Kidney (tissue), 14 donors: ENCODE results near the gene NRG3. TPM values are rescaled to one million over a fixed set of nuclear protein-coding genes. Genes with fewer than 3 reads are reported as not detected.

Source experiments
- DNase-seq, 5 donors: peaks; one replicate each; pipeline ENCODE4 v3.0.0-alpha.2; 2013 to 2020
- FAIRE-seq: peaks from 2 replicates; lab custom pipeline; 2012; peaks lifted over from hg19 to GRCh38; lab: Jason Lieb, UNC
- H3K27ac ChIP-seq, 2 donors: one replicate each; pipeline ENCODE4 v1.7.0; 2013; ENCODE audit warnings: low read depth in 2 of 2, low read length in 2 of 2, inconsistent platforms in 1 of 2
- H3K27me3 ChIP-seq: one replicate; pipeline ENCODE4 v1.7.1; 2013; ENCODE audit warnings: low read length, inconsistent platforms; ENCODE audit not compliant: control insufficient read depth, insufficient read depth
- H3K36me3 ChIP-seq, 3 donors: one replicate each; pipeline versions ENCODE4 v1.7.0 to v1.7.1; 2013; ENCODE audit warnings: low read length in 3 of 3, control low read depth in 1 of 3, inconsistent platforms in 1 of 3; ENCODE audit not compliant: insufficient read depth in 3 of 3, control insufficient read depth in 2 of 3
- H3K4me1 ChIP-seq, 3 donors: one replicate each; pipeline versions ENCODE4 v1.7.0 to v1.7.1; 2013; ENCODE audit warnings: low read length in 3 of 3, inconsistent platforms in 1 of 3, low read depth in 1 of 3; ENCODE audit not compliant: control insufficient read depth in 2 of 3, insufficient read depth in 2 of 3
- H3K4me3 ChIP-seq, 3 donors: one replicate each; pipeline versions ENCODE4 v1.7.0 to v1.8.1; 2013; ENCODE audit warnings: low read length in 3 of 3, control low read depth in 1 of 3, inconsistent platforms in 1 of 3
- H3K9ac ChIP-seq, 3 donors: one replicate each; pipeline versions ENCODE4 v1.7.0 to v1.7.1; 2013; ENCODE audit warnings: low read length in 3 of 3, control low read depth in 1 of 3, inconsistent platforms in 1 of 3
- H3K9me3 ChIP-seq, 3 donors: one replicate each; pipeline versions ENCODE4 v1.7.0 to v1.7.1; 2013; ENCODE audit warnings: low read length in 3 of 3, control low read depth in 1 of 3, inconsistent platforms in 1 of 3; ENCODE audit not compliant: control insufficient read depth in 2 of 3, insufficient read depth in 1 of 3
- intact Hi-C: fragments of 100-400 bp; cut with DNase I; formaldehyde crosslinking; loops from one replicate; pipeline ENCODE4 v1.11.1; 2022
- polyA plus RNA-seq: library from polyadenylated mRNA; stranded (reverse); fragments of 350-450 nt; fragmentation: Illumina TruSeq; extraction: RNeasy Lipid Tissue Mini Kit (QIAGEN cat#74804); gene quantifications from one replicate; pipeline ENCODE4 v1.2.3, GENCODE V29; 2014; ENCODE audit warnings: low read depth, low replicate concordance; ENCODE audit not compliant: insufficient read depth
- total RNA-seq: library from RNA; stranded (reverse); fragmentation: NEBNext Ultra II Directional; extraction: Animal tissue kit (Norgen Biotek cat#: 25700); gene quantifications from one replicate; pipeline ENCODE4 v1.2.1, GENCODE V29; 2021
- TF ChIP-seq, protein P1 (sequence below): IDR thresholded peaks from 3 replicates; pipeline ENCODE4 v1.5.1; 2012; ENCODE audit warnings: mild to moderate bottlenecking, moderate library complexity, borderline replicate concordance; ENCODE audit not compliant: insufficient read depth; ENCODE audit errors: extremely low read depth
- donor health status: control.
- donor health status: control.
- donor health status: control.
- donor health status: control.
- donor health status: control.
- donor health status: DM: yes; HTN: yes; CAD: no.
- donor health status: Normal renal cell carcinoma (clear cell type).

Gene NRG3
- total and polyA plus RNA-seq, 2 donors from 2014 or later = 0.62 to 5.4 TPM

DNA sequence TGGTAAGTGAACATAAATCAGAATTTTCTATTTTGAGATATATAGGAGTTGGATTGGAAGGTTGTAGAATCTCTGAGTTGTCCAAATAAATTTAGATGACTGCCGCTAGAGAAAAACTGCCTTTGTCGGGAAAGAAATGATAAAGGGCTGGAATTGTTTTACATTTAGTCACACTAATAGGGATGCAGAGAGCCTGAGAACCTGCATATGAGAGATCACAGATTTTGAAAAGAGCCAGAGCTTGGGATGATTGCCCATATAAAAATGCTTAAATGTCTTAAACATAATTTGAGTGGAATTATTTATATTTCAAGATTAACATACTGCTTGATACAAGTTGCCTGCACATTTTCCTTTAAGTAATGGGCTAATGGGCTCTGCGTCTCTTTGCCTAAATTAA lies 660.5 kb downstream of the NRG3 start:
- Histone ChIP-seq H3K4me1 (no peaks in the 10 kb centered on the region), H3K4me3 (no peak overlapping the region), H3K27ac (no peak overlapping the region), H3K9ac (no peak overlapping the region), H3K9me3 (no peaks in the 10 kb centered on the region), H3K27me3 (no peaks in the 10 kb centered on the region), H3K36me3 (no peaks in the 10 kb centered on the region)
- FAIRE-seq = no peak
- intact Hi-C loops = no loop called here
- TF ChIP-seq, protein P1, sequence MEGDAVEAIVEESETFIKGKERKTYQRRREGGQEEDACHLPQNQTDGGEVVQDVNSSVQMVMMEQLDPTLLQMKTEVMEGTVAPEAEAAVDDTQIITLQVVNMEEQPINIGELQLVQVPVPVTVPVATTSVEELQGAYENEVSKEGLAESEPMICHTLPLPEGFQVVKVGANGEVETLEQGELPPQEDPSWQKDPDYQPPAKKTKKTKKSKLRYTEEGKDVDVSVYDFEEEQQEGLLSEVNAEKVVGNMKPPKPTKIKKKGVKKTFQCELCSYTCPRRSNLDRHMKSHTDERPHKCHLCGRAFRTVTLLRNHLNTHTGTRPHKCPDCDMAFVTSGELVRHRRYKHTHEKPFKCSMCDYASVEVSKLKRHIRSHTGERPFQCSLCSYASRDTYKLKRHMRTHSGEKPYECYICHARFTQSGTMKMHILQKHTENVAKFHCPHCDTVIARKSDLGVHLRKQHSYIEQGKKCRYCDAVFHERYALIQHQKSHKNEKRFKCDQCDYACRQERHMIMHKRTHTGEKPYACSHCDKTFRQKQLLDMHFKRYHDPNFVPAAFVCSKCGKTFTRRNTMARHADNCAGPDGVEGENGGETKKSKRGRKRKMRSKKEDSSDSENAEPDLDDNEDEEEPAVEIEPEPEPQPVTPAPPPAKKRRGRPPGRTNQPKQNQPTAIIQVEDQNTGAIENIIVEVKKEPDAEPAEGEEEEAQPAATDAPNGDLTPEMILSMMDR = no peak
- DNase-seq = no peak

DNA sequence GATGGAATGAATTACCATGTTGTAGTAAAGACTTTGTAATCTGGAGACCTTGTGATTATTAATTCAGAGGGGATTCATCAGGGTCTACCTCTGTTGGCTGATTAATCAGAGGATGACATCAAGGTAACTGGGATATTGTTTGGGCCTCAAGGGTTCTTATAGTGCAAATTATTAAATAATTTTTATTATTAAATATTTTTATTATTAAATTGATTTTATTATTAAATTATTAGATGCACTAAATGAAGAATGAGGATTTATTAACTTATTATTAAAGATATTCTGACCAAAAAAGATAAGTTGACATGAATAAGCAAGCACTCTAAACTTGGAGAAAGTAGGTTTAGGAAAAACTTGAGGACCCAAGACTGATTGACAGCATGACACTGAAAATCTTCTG lies 661.7 kb downstream of the NRG3 start:
- FAIRE-seq = no peak
- TF ChIP-seq, protein P1 = no peak
- intact Hi-C loops = no loop called here
- H3K9me3 ChIP-seq = no peaks in the 10 kb centered on the region
- H3K4me1 ChIP-seq = no peaks in the 10 kb centered on the region
- no peak overlapping the region for H3K9ac ChIP-seq
- H3K36me3 ChIP-seq = no peaks in the 10 kb centered on the region
- H3K27me3 ChIP-seq = no peaks in the 10 kb centered on the region
- no peak overlapping the region for H3K27ac ChIP-seq
- no peak for DNase-seq
- H3K4me3 ChIP-seq = no peak overlapping the region

DNA sequence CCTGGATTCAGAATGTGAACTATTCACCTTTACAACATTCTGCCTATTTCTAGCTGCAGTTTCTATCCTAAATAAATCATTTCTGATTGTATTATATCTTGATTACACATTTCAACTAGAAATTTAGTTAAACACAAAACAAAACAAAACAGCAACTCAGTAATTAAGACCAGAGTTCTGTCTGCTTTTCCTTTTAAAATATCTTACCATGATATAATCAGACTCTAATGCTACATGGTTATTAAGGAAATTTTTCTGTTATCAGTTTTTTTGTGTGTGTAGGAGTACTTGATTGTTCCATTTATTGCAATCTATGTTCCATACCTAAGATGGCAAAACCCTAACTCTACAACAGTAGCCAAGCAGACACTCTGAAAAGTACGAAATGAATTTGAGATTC lies 663.3 kb downstream of the NRG3 start:
- Histone ChIP-seq H3K4me3 (no peak overlapping the region), H3K27me3 (no peaks in the 10 kb centered on the region), H3K9ac (no peak overlapping the region), H3K9me3 (no peaks in the 10 kb centered on the region), H3K4me1 (no peaks in the 10 kb centered on the region), H3K27ac (no peak overlapping the region), H3K36me3 (no peaks in the 10 kb centered on the region)
- no peak for DNase-seq
- FAIRE-seq = no peak
- TF ChIP-seq, protein P1 = no peak
- intact Hi-C loops = no loop called here

DNA sequence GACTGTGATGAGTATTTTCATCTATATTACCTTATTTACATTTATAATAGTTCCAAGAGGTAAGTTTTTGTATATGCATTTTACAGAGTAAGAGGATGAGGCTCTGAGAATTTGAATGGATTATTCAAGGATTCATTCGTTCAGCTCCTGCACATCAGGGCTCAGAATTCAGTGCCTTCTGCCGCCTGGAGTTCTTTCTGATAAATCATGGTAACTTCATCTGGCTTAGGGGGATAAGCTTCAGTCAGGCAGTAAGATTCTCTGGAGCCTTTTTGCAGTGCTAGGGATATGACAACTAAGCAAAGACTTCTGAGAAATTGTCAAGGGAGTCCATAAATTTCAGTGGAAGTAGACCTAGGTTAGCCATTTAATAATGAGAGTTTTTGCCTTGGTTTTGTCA lies 668.6 kb downstream of the NRG3 start:
- H3K27me3 ChIP-seq = no peaks in the 10 kb centered on the region
- no peaks in the 10 kb centered on the region for H3K36me3 ChIP-seq
- no peak overlapping the region for H3K9ac ChIP-seq
- FAIRE-seq (no peak), DNase-seq (no peak)
- no peak overlapping the region for H3K27ac ChIP-seq
- intact Hi-C loops = no loop called here
- H3K9me3 ChIP-seq = no peaks in the 10 kb centered on the region
- TF ChIP-seq, protein P1 = no peak
- H3K4me1 ChIP-seq = no peaks in the 10 kb centered on the region
- no peak overlapping the region for H3K4me3 ChIP-seq
